ENCODE results near the gene ODAPH.

ODAPH gene

DNA sequence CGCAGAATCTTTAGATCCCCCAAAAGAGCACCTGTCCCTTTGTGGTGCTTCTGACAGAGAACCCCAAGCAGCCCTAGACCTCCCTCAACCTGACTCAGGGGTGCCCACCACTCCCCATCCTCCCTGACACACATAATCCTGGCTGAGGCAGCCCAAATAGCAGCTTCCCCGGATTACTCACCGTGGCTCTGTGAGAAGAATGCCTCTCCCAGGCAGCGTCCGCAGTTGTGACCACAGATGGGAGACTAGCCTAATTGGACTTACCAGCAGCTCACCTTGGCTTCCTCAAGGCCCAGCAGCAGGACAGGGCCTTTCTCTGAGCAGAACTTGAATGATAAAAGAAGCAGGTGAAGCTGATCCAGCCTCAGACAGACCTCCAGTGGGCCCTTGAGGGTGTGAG is 10.3 kb upstream of the ODAPH start:
- H3K4me1 ChIP-seq (ENCODE audit: low read length): 0 out of 2 replicates have a peak, but pooled peaks cover 8% of the 10 kb centered on the region
- TF ChIP-seq CTCF (IDR thresholded peaks at IDR 0.05; ENCODE audit: low read length) (no peak), EZH2 (optimal IDR thresholded peaks at IDR 0.05; ENCODE audit: low read depth, low read length) (no peak), EZH2phosphoT487 (IDR thresholded peaks at IDR 0.05; ENCODE audit: low read length) (no peak)
- DNase-seq: no peak

GRCh38 chr4:75547647-75548387 is 8.0 kb upstream of the ODAPH start:
- no peak for TF ChIP-seq EZH2 (optimal IDR thresholded peaks at IDR 0.05; ENCODE audit: low read depth, low read length)
- no peak for TF ChIP-seq EZH2phosphoT487 (IDR thresholded peaks at IDR 0.05; ENCODE audit: low read length)
- TF ChIP-seq CTCF (IDR thresholded peaks at IDR 0.05; ENCODE audit: low read length): no peak
- Histone ChIP-seq H3K9ac (ENCODE audit: low read length) (no peak overlapping the region), H3F3A (ENCODE audit: insufficient read depth, low read length) (no peaks in the 10 kb centered on the region), H2AFZ (ENCODE audit: low read length) (no peak overlapping the region; the same call in 1 of the 2 replicates), H3K4me2 (ENCODE audit: low read depth, low read length) (peak overlapping the region; percentile 24), H3K36me3 (replicated peaks; ENCODE audit: insufficient read depth, low read length) (no peaks in the 10 kb centered on the region), H3K9me2 (replicated peaks; ENCODE audit: insufficient read depth, low read length) (no peaks in the 10 kb centered on the region), H3K79me2 (ENCODE audit: low read length) (no peaks in the 10 kb centered on the region), H3K27me3 (replicated peaks; ENCODE audit: insufficient read depth, low read length) (no peaks in the 10 kb centered on the region), H3K27ac (ENCODE audit: low read length) (peak overlapping the region; percentile 26; the same call in 1 of the 2 replicates), H4K20me1 (ENCODE audit: insufficient read depth, low read length) (no peaks in the 10 kb centered on the region), H3K4me3 (ENCODE audit: low read length) (no peak overlapping the region), H3K9me3 (replicated peaks; ENCODE audit: insufficient read depth, low read length) (no peaks in the 10 kb centered on the region), H3K4me1 (ENCODE audit: low read length) (0 out of 2 replicates have a peak, but pooled peaks cover 8% of the 10 kb centered on the region)
- DNase-seq: peak; percentile 61

More for the DNA sequence above, 10.3 kb upstream of the ODAPH start:
- no peaks in the 10 kb centered on the region for H3K9me2 ChIP-seq (replicated peaks; ENCODE audit: insufficient read depth, low read length)
- H3K36me3 ChIP-seq (replicated peaks; ENCODE audit: insufficient read depth, low read length): no peaks in the 10 kb centered on the region
- H3K79me2 ChIP-seq (ENCODE audit: low read length): no peaks in the 10 kb centered on the region
- no peaks in the 10 kb centered on the region for H4K20me1 ChIP-seq (ENCODE audit: insufficient read depth, low read length)
- no peak overlapping the region for H3K4me2 ChIP-seq (ENCODE audit: low read depth, low read length)
- no peaks in the 10 kb centered on the region for H3K9me3 ChIP-seq (replicated peaks; ENCODE audit: insufficient read depth, low read length)
- no peak overlapping the region for H3K9ac ChIP-seq (ENCODE audit: low read length)
- no peaks in the 10 kb centered on the region for H3F3A ChIP-seq (ENCODE audit: insufficient read depth, low read length)
- no peak overlapping the region for H2AFZ ChIP-seq (ENCODE audit: low read length)
- no peaks in the 10 kb centered on the region for H3K27me3 ChIP-seq (replicated peaks; ENCODE audit: insufficient read depth, low read length)
- no peak overlapping the region for H3K27ac ChIP-seq (ENCODE audit: low read length)
- no peak overlapping the region for H3K4me3 ChIP-seq (ENCODE audit: low read length)

GRCh38 chr4:75549019-75549418 is 6.8 kb upstream of the ODAPH start:
- Histone ChIP-seq H3K9me3 (replicated peaks; ENCODE audit: insufficient read depth, low read length) (no peaks in the 10 kb centered on the region), H3K4me1 (ENCODE audit: low read length) (0 out of 2 replicates have a peak, but pooled peaks cover 8% of the 10 kb centered on the region), H3K4me2 (ENCODE audit: low read depth, low read length) (no peak overlapping the region), H3F3A (ENCODE audit: insufficient read depth, low read length) (no peaks in the 10 kb centered on the region), H3K27me3 (replicated peaks; ENCODE audit: insufficient read depth, low read length) (no peaks in the 10 kb centered on the region), H4K20me1 (ENCODE audit: insufficient read depth, low read length) (no peaks in the 10 kb centered on the region), H3K9me2 (replicated peaks; ENCODE audit: insufficient read depth, low read length) (no peaks in the 10 kb centered on the region), H3K9ac (ENCODE audit: low read length) (no peak overlapping the region), H3K27ac (ENCODE audit: low read length) (no peak overlapping the region), H3K4me3 (ENCODE audit: low read length) (no peak overlapping the region), H3K79me2 (ENCODE audit: low read length) (no peaks in the 10 kb centered on the region), H3K36me3 (replicated peaks; ENCODE audit: insufficient read depth, low read length) (no peaks in the 10 kb centered on the region), H2AFZ (ENCODE audit: low read length) (no peak overlapping the region)
- no peak for DNase-seq
- no peak for TF ChIP-seq CTCF (IDR thresholded peaks at IDR 0.05; ENCODE audit: low read length)
- no peak for TF ChIP-seq EZH2 (optimal IDR thresholded peaks at IDR 0.05; ENCODE audit: low read depth, low read length)
- no peak for TF ChIP-seq EZH2phosphoT487 (IDR thresholded peaks at IDR 0.05; ENCODE audit: low read length)
